ENCODE measurements around the gene GPC6.

- no peak for TF ChIP-seq EZH2 (IDR thresholded peaks at IDR 0.05; ENCODE audit: borderline replicate concordance)
- TF ChIP-seq CTCF (IDR thresholded peaks at IDR 0.05; ENCODE audit: poor library complexity): no peak
These were observed 1169.3 kb downstream of the GPC6 start for GRCh38 chr13:94395860-94396259.
